Urothelium cell line (cell line): ENCODE results near the gene CLIC4.
A peak's percentile ranks its signal among the peaks of the same experiment; 100 is the strongest.
"Not testable (repeated sequence)": the region's sequence is repeated elsewhere in the genome, so short reads cannot be mapped to it uniquely, and the experiment has no call there.

Source experiments
- DNase-seq: peaks from one replicate; pipeline ENCODE4 v3.0.0; 2011; ENCODE audit warnings: low spot score, mixed read lengths
- FAIRE-seq: peaks from 2 replicates; lab custom pipeline; 2011; peaks lifted over from hg19 to GRCh38; lab: Jason Lieb, UNC

Gene CLIC4

GRCh38 chr1:24871306-24871901, 126.2 kb downstream of the CLIC4 start:
- DNase-seq = no peak
- FAIRE-seq = no peak

GRCh38 chr1:24872061-24872850, 127.0 kb downstream of the CLIC4 start:
- no peak for FAIRE-seq
- no peak for DNase-seq

- FAIRE-seq (no peak), DNase-seq (no peak)
Measured at GRCh38 chr1:24873148-24873547, 127.9 kb downstream of the CLIC4 start.

GRCh38 chr1:24874056-24874455, 128.8 kb downstream of the CLIC4 start:
- no peak for FAIRE-seq
- DNase-seq = no peak

GRCh38 chr1:24874611-24875234, 129.5 kb downstream of the CLIC4 start:
- no peak for FAIRE-seq
- DNase-seq = no peak

GRCh38 chr1:24875257-24875656, 130.0 kb downstream of the CLIC4 start:
- DNase-seq (no peak), FAIRE-seq (no peak)

GRCh38 chr1:24875991-24876506, 130.8 kb downstream of the CLIC4 start:
- no peak for FAIRE-seq

GRCh38 chr1:24878045-24878444, 132.8 kb downstream of the CLIC4 start:
- no peak for DNase-seq
- no peak for FAIRE-seq

More at GRCh38 chr1:24875991-24876506, 130.8 kb downstream of the CLIC4 start:
- DNase-seq = no peak

GRCh38 chr1:24878775-24879742, 133.8 kb downstream of the CLIC4 start:
- peak; percentile 7 for DNase-seq
- no peak for FAIRE-seq

- DNase-seq (no peak), FAIRE-seq (no peak)
Measured at GRCh38 chr1:24881034-24881433, 135.8 kb downstream of the CLIC4 start.

GRCh38 chr1:24884751-24885150, 139.5 kb downstream of the CLIC4 start:
- no peak for DNase-seq
- no peak for FAIRE-seq

GRCh38 chr1:24886241-24886640, 141.0 kb downstream of the CLIC4 start:
- no peak for FAIRE-seq
- no peak for DNase-seq

- no peak for DNase-seq
- no peak for FAIRE-seq
Measured at GRCh38 chr1:24888061-24888970, 143.1 kb downstream of the CLIC4 start.

- DNase-seq = no peak
- no peak for FAIRE-seq
Measured at GRCh38 chr1:24888971-24889676, 143.9 kb downstream of the CLIC4 start.

- FAIRE-seq (no peak), DNase-seq (no peak)
Measured at GRCh38 chr1:24890887-24891286, 145.6 kb downstream of the CLIC4 start.

- FAIRE-seq, DNase-seq: not testable (repeated sequence)
Measured at GRCh38 chr1:24891367-24891766, 146.1 kb downstream of the CLIC4 start.

GRCh38 chr1:24892188-24893153, 147.2 kb downstream of the CLIC4 start:
- FAIRE-seq = no peak
- DNase-seq = no peak

- FAIRE-seq (no peak), DNase-seq (no peak)
Measured at GRCh38 chr1:24893431-24893830, 148.2 kb downstream of the CLIC4 start.
